PFSK-1 (cell line): ENCODE measurements around the gene NADSYN1.

Source experiments
- FOXP2 ChIP-seq: optimal IDR thresholded peaks from 2 replicates; pipeline ENCODE3; 2011; ENCODE audit warnings: borderline replicate concordance, control low read depth, inconsistent platforms; ENCODE audit not compliant: insufficient read depth; ENCODE audit errors: extremely low read length, extremely low read depth
- POLR2AphosphoS5 ChIP-seq: IDR thresholded peaks from 2 replicates; pipeline ENCODE4 v1.6.1; 2012; ENCODE audit warnings: low read depth, mild to moderate bottlenecking, control low read depth, low read length, moderate library complexity
- REST ChIP-seq, 2 experiments: IDR thresholded peaks; 2 replicates each; pipeline versions ENCODE4 v1.6.1 to v1.8.0; 2011 to 2012; ENCODE audit warnings: low read depth in 2 of 2, low read length in 2 of 2, control low read depth in 1 of 2, inconsistent platforms in 1 of 2, mild to moderate bottlenecking in 1 of 2, moderate library complexity in 1 of 2; ENCODE audit not compliant: insufficient read depth in 1 of 2
- SIN3A ChIP-seq: IDR thresholded peaks from 2 replicates; pipeline ENCODE4 v1.6.1; 2012; ENCODE audit warnings: mild to moderate bottlenecking, low read length, moderate library complexity, borderline replicate concordance; ENCODE audit not compliant: insufficient read depth
- TAF1 ChIP-seq: IDR thresholded peaks from 2 replicates; pipeline ENCODE4 v1.6.1; 2012; ENCODE audit warnings: low read length, control low read depth, borderline replicate concordance; ENCODE audit not compliant: insufficient read depth

The NADSYN1 gene

GRCh38 chr11:71450939-71451338 lies 2.1 kb upstream of the NADSYN1 start:
- TF ChIP-seq REST (IDR thresholded peaks at IDR 0.05; ENCODE audit: insufficient read depth in 1 of 2, low read depth in 2 of 2, low read length in 2 of 2) = no peak
- no peak for TF ChIP-seq TAF1
- no peak for TF ChIP-seq SIN3A
- no peak for TF ChIP-seq FOXP2
- no peak for TF ChIP-seq POLR2AphosphoS5

- TF ChIP-seq POLR2AphosphoS5 = no peak
- TF ChIP-seq FOXP2 = no peak
- TF ChIP-seq TAF1 = no peak
- TF ChIP-seq SIN3A = no peak
- no peak for TF ChIP-seq REST (IDR thresholded peaks at IDR 0.05; ENCODE audit: insufficient read depth in 1 of 2, low read depth in 2 of 2, low read length in 2 of 2)
Measured at GRCh38 chr11:71451596-71452198, 1.3 kb upstream of the NADSYN1 start.

GRCh38 chr11:71452199-71453036 lies 585 bp upstream of the NADSYN1 start:
- no peak for TF ChIP-seq REST (IDR thresholded peaks at IDR 0.05; ENCODE audit: insufficient read depth in 1 of 2, low read depth in 2 of 2, low read length in 2 of 2)
- no peak for TF ChIP-seq SIN3A
- TF ChIP-seq POLR2AphosphoS5 = no peak
- TF ChIP-seq TAF1 = no peak
- TF ChIP-seq FOXP2 = no peak

- TF ChIP-seq TAF1 = no peak
- no peak for TF ChIP-seq REST (IDR thresholded peaks at IDR 0.05; ENCODE audit: insufficient read depth in 1 of 2, low read depth in 2 of 2, low read length in 2 of 2)
- TF ChIP-seq POLR2AphosphoS5 = no peak
- TF ChIP-seq SIN3A = no peak
- no peak for TF ChIP-seq FOXP2
Measured at GRCh38 chr11:71453918-71454304, 908 bp downstream of the NADSYN1 start.
